ENCODE data around the gene MLPH.
A peak's percentile ranks its signal among the peaks of the same experiment; 100 is the strongest.
"Not testable (repeated sequence)": the region's sequence is repeated elsewhere in the genome, so short reads cannot be mapped to it uniquely, and the experiment has no call there.

Gene MLPH

GRCh38 chr2:237458519-237458918 is 28.5 kb upstream of the MLPH start:
- DNase-seq (ENCODE audit: low spot score): no peak

- DNase-seq (ENCODE audit: low spot score): no peak
These were observed 27.8 kb upstream of the MLPH start for GRCh38 chr2:237459226-237459625.

GRCh38 chr2:237459741-237460174 is 27.3 kb upstream of the MLPH start:
- no peak for DNase-seq (ENCODE audit: low spot score)

- no peak for DNase-seq (ENCODE audit: low spot score)
These were observed 22.2 kb upstream of the MLPH start for GRCh38 chr2:237464757-237465391.

GRCh38 chr2:237465515-237466148 is 21.4 kb upstream of the MLPH start:
- no peak for DNase-seq (ENCODE audit: low spot score)

GRCh38 chr2:237466211-237466610 is 20.8 kb upstream of the MLPH start:
- DNase-seq (ENCODE audit: low spot score): no peak

- DNase-seq (ENCODE audit: low spot score): no peak
These were observed 19.4 kb upstream of the MLPH start for GRCh38 chr2:237467447-237468179.

GRCh38 chr2:237469410-237469809 is 17.6 kb upstream of the MLPH start:
- DNase-seq (ENCODE audit: low spot score): not testable (repeated sequence)

GRCh38 chr2:237469849-237470248 is 17.2 kb upstream of the MLPH start:
- no peak for DNase-seq (ENCODE audit: low spot score)

- no peak for DNase-seq (ENCODE audit: low spot score)
These were observed 16.1 kb upstream of the MLPH start for GRCh38 chr2:237470914-237471313.

GRCh38 chr2:237471438-237472186 is 15.4 kb upstream of the MLPH start:
- peak; percentile 27 for DNase-seq (ENCODE audit: low spot score)

- no peak for DNase-seq (ENCODE audit: low spot score)
These were observed 14.8 kb upstream of the MLPH start for GRCh38 chr2:237472187-237472712.

- no peak for DNase-seq (ENCODE audit: low spot score)
These were observed 13.9 kb upstream of the MLPH start for GRCh38 chr2:237472909-237473877.

GRCh38 chr2:237473878-237474441 is 13.1 kb upstream of the MLPH start:
- no peak for DNase-seq (ENCODE audit: low spot score)

GRCh38 chr2:237474442-237474911 is 12.6 kb upstream of the MLPH start:
- DNase-seq (ENCODE audit: low spot score): no peak

GRCh38 chr2:237474931-237475703 is 11.9 kb upstream of the MLPH start:
- peak; percentile 76 for DNase-seq (ENCODE audit: low spot score)

GRCh38 chr2:237475704-237476141 is 11.3 kb upstream of the MLPH start:
- peak; percentile 40 for DNase-seq (ENCODE audit: low spot score)

- no peak for DNase-seq (ENCODE audit: low spot score)
These were observed 9.0 kb upstream of the MLPH start for GRCh38 chr2:237478095-237478494.

GRCh38 chr2:237478979-237479378 is 8.1 kb upstream of the MLPH start:
- DNase-seq (ENCODE audit: low spot score): no peak

GRCh38 chr2:237479747-237480146 is 7.3 kb upstream of the MLPH start:
- DNase-seq (ENCODE audit: low spot score): no peak

All from CD4-positive, alpha-beta T cell treated with Interleukin-15 for 4 hours (primary cell).